Stimulated activated CD8-positive, alpha-beta memory T cell treated with anti-CD3 and anti-CD28 coated beads, Interleukin-4, amount 100 ng/mL, for 24 hours (primary cell): ENCODE results near the gene RAET1G.
"Not testable (repeated sequence)": the region's sequence is repeated elsewhere in the genome, so short reads cannot be mapped to it uniquely, and the experiment has no call there.

ENCODE experiments used
- DNase-seq: peaks from one replicate; pipeline ENCODE4 v3.0.0-alpha.2; 2020; ENCODE audit warnings: low read depth

RAET1G gene

DNA sequence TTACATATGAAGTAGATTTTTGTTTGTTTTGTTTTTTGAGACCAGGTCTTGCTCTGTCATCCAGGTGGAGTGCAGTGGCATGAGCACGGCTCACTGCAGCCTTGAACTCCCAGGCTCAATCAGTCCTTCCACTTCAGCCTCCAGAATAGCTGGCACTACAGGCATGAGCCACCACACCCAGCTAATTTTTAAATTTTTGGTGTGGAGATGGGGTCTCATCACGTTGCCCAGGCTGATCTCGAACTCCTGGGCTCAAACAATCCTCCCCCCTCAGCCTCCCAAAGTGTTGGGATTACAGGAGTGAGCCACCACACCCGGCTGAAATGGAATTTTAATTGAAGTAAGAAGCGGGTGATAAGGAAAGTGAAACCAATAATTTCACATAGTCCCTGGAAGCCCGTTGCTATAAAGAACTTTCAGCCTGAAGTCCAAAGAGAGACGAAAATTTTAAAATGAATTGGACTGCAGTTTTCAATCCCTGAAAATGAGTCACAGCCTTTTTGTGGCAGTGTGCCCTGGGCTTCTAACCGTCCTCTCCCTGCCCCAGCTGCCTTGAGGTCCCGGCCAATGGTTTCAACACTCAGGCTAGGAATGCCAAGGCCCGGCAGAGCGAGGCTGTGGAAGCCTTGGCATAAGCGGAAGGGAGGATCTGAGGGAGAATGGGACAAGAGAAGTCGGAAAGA is 25.8 kb downstream of the RAET1G start:
- no peak for DNase-seq

- DNase-seq, result no peak
These were observed 26.4 kb downstream of the RAET1G start for GRCh38 chr6:149896491-149896890.

GRCh38 chr6:149895833-149896271 is 27.1 kb downstream of the RAET1G start:
- no peak for DNase-seq

GRCh38 chr6:149895048-149895590 is 27.8 kb downstream of the RAET1G start:
- DNase-seq, result no peak

DNA sequence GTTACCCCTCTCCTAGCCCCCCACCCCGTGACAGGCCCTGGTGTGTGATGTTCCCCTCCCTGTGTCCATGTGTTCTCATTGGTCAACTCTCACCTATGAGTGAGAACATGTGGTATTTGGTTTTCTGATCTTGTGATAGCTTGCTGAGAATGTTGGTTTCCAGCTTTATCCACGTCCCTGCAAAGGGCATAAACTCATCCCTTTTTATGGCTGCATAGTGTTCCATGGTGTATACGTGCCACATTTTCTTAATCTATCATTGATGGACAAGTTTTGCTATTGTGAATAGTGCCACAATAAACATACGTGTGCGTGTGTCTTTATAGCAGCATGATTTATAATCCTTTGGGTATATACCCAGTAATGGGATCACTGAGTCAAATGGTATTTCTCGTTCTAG is 31.1 kb downstream of the RAET1G start:
- DNase-seq, result not testable (repeated sequence)

DNA sequence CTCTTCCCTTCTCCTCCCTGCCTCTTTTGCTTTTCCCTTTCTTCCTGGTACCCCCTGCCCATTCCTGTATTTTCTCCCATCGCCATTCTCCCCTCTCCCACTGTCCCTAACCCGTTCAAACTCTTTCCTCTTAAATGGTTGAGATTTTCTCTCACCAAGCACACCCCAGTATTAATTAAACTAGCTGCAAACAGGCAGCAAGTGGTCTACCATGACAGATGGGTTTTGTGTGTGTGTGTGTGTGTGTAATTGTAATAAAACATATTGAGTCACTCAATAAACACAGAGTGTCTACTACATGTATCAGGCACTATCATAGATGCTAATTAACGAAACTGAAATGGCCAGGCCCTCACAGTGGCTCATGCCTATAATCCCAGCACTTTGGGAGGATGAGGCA is 31.7 kb downstream of the RAET1G start:
- DNase-seq, result no peak

GRCh38 chr6:149890629-149891045 is 32.3 kb downstream of the RAET1G start:
- no peak for DNase-seq

DNA sequence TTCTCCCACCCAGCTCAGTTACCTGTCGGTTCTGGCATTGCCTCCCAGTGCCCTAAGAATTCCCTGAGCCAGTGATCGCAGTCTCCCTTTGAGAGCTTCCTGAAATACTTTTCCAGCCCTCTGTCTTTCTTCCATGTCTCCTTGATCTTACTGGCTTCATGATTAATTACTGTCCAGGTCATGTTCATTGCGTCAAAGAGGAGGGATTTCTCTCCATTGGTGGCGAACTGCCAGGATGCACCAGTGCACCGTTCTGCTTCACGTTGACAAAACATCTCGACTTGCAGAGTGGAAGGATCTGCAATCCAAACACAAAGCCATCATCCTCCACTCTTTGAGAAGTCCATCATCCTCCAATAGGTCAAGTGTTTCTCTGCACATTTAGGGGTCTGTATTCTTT is 33.6 kb downstream of the RAET1G start:
- no peak for DNase-seq

DNA sequence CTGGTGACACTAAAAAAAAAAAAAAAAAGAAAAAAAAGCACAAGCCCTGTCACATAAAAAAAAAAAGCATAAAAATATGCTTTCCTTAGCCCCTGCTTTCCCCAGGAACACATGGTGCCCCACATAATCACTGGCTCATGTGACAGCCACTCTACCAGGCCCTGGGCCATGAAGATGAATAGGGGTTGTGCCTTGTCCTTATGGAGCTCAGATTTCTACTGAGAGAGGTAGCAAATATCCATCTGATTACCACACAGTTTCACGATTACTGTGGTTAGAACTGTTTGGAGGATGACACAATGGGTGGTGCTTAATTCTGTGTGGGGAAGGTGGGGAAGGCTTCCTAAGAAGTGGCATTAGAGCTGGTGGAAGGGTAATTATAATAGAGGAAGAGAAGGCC is 34.3 kb downstream of the RAET1G start:
- no peak for DNase-seq

DNA sequence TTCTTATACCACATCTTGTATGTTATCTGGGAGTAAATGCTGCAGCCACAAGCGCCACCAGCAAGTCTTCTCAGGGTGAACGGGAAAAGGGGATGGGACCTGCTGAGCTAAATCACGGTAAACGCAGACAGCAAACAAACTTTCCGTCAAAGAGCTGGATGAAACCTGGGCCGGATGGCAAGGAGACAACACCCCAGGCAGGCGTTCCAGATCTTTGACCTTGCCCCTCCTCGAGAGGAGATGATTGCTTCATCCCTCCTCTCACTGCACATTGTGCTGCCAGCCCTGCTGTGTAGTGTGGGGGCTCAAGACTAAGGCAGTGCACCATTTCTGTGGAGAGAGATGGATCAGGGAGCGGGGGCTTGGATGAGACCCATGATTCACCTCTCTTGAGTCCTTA is 34.8 kb downstream of the RAET1G start:
- DNase-seq, result no peak

GRCh38 chr6:149887343-149887742 is 35.6 kb downstream of the RAET1G start:
- DNase-seq, result no peak

DNA sequence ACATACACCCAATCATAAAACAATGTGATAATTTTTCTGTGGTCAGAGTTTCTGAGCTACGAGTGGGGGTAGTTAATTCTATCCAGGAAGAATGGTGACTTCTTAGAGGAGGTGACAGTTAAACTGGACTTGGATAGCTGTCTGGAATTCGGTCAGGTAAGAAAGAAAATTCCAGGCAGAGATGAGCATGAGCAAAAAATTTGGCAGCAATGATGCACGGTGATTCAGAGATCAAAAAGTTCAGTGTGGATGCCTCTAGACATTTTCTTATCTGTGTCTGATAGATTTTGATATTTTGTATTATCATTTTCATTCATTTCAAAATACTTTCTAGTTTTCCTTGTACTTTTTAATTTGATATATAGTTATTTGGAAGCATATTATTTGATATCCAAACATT is 37.0 kb downstream of the RAET1G start:
- DNase-seq, result no peak

DNA sequence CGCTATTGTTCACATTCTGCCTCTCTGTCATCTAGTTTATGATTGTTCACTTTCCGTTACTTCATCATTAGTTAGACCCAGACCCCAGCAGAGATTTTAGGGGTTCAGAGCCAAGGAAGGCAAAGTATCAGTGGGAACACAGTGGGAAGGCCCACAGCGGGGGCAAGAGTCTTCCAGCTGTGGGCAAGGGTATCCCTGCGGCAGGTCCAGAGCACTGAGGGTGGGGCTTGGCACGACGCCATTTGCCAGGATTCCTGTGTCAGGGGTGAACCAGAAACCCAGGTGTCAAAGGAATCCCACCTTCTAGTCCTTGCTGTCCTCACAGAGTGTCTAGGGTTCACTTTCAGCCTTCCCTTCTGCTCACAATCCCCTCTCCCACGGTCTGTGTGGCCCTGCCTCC is 38.3 kb downstream of the RAET1G start:
- no peak for DNase-seq

DNA sequence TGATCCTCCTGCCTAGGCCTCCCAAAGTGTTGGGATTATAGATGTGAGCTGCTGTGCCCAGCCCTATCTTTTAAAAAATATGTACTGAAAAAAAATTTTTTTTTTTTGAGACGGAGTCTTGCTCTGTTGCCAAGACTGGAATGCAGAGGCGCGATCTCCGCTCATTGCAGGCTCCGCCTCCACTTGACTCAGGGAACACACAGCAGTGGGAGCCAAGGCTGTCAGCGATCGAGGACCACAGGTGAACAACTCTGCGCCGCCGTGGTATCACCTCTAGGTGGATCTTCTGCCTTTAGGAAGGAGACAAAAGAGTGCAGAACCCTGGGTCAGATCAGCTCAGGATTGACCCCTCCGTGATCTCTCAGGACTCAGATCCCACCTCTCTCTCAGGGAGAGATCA is 38.7 kb downstream of the RAET1G start:
- no peak for DNase-seq

DNA sequence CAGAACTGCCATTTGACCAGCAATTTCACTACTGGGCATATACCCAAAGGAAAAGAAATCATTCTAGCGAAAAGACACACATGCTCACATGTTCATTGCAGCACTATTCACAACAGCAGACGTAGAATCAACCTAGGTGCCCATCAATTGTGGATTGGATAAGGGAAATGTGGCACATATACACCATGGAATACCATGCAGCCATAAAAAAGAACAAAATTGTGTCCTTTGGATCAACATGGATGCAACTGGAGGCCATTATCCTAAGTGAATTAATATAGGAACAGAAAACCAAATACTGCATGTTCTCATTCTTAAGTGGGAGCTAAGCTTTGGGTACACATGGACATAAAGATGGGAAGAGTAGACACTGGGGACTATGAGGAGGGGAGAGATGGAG is 41.1 kb downstream of the RAET1G start:
- DNase-seq, result no peak

DNA sequence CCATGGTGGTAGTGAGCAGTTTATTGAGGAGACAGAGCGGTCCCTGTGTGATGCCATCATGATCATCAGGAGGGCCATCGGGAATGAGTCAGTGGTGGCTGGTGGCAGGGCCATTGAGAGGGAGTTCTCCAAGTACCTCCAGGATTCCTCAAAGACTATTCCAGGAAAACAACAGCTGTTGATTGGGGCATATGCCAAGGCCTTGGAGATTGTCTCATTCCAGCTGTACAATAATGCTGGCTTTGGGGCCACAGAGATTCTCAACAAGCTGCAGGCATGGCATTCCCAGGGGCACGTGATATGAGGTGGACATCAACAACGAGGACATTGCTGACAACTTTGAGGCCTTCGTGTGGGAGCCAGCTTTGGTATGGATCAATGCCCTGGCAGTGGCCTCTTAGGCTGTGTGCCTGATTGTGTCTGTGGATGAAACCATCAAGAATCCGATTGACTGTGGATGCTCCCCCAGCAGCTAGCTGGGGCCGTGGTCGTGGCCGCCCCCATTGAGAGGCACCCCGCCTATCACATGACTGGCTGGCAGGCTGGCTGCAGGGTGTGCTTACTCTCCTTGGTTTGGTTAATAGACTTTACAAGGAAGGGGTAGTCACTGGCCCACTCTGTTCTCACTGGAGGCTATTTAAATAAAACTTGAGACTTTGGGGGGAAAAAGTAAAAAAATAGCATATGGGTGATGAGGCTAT is 41.7 kb downstream of the RAET1G start:
- DNase-seq, result no peak

DNA sequence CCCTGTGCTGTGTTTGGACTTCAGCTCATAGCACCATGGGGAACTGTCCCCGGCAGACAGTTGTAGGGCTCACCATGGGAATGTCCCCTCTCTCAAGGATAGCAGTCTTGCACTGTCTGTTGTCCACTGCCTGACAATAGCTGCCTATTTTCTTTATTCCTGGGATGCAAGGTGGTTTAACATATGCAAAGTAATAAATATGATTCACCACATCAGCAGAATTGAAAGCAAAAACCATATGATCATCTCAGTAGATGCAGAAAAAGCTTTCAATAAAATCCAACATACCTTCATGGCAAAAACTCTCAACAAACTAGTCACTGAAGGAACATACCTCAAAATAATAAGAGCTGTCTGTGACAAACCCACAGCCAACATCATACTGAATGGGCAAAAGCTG is 45.3 kb downstream of the RAET1G start:
- no peak for DNase-seq

- no peak for DNase-seq
These were observed 46.5 kb downstream of the RAET1G start for GRCh38 chr6:149876241-149876933.

- no peak for DNase-seq
These were observed 50.7 kb downstream of the RAET1G start for GRCh38 chr6:149872233-149872632.

DNA sequence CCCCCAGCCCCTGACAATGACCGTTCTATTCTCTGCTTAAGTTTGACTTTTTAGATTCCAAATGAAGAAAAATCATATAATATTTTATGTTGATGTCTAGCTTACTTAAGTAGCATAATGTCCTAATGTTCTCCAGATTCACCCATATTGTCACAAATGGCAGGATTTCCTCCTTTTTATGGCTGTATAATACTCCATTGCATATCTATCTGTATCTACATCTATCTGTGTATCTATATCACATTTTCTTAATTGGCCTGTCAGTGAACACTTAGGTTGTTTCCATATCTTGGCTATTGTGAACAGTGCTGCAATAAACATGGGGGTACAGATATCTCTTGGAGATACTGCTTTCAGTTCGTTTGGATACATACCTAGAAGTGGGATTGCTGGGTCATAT is 51.7 kb downstream of the RAET1G start:
- DNase-seq, result no peak

- no peak for DNase-seq
These were observed 53.5 kb downstream of the RAET1G start for GRCh38 chr6:149869275-149869892.

- no peak for DNase-seq
These were observed 54.9 kb downstream of the RAET1G start for GRCh38 chr6:149867876-149868640.
